HG03558 (cell line): ENCODE data around the gene PTPRH.
"Not testable (repeated sequence)": the region's sequence is repeated elsewhere in the genome, so short reads cannot be mapped to it uniquely, and the experiment has no call there.

Source experiments
- ATAC-seq: cut with Tn5 transposase; IDR thresholded peaks from one replicate; pipeline ENCODE4 v1.9.1; 2021; ENCODE audit warnings: moderate number of reproducible peaks; ENCODE audit not compliant: unreplicated experiment; ENCODE audit errors: extremely low read depth

PTPRH gene

GRCh38 chr19:55161571-55162322 lies 47.6 kb downstream of the PTPRH start:
- no peak for ATAC-seq

GRCh38 chr19:55160986-55161365 lies 48.3 kb downstream of the PTPRH start:
- ATAC-seq = no peak

- ATAC-seq = no peak
Observed at GRCh38 chr19:55160128-55160985, 48.9 kb downstream of the PTPRH start.

GRCh38 chr19:55158848-55159749 lies 50.2 kb downstream of the PTPRH start:
- no peak for ATAC-seq

GRCh38 chr19:55158423-55158822 lies 50.9 kb downstream of the PTPRH start:
- no peak for ATAC-seq

- ATAC-seq = no peak
Observed at GRCh38 chr19:55157064-55157908, 52.0 kb downstream of the PTPRH start, which contains the start of gene TNNI3. TNNI3 (minus strand) TSS chr19:55157732; CDS start chr19:55157589, 143 bp downstream.

- ATAC-seq = no peak
Observed at GRCh38 chr19:55156202-55157063, 52.9 kb downstream of the PTPRH start.

- not testable (repeated sequence) for ATAC-seq
Observed at GRCh38 chr19:55155784-55156183, 53.5 kb downstream of the PTPRH start.

GRCh38 chr19:55153652-55154264 lies 55.5 kb downstream of the PTPRH start:
- no peak for ATAC-seq

GRCh38 chr19:55152017-55152416 lies 57.3 kb downstream of the PTPRH start:
- ATAC-seq = no peak

- ATAC-seq = no peak
Observed at GRCh38 chr19:55149078-55150003, 60.0 kb downstream of the PTPRH start, which contains the start of gene TNNT1. TNNT1 (minus strand) TSS chr19:55149206; CDS start chr19:55147157, 2,049 bp downstream.

- ATAC-seq = no peak
Observed at GRCh38 chr19:55147545-55148251, 61.6 kb downstream of the PTPRH start.

- no peak for ATAC-seq
Observed at GRCh38 chr19:55146705-55147273, 62.5 kb downstream of the PTPRH start.

GRCh38 chr19:55146078-55146704 lies 63.1 kb downstream of the PTPRH start:
- no peak for ATAC-seq

GRCh38 chr19:55145232-55145631 lies 64.1 kb downstream of the PTPRH start:
- no peak for ATAC-seq

GRCh38 chr19:55141696-55142095 lies 67.6 kb downstream of the PTPRH start:
- no peak for ATAC-seq
